SK-N-SH (cell line): ENCODE data around the gene FAM118A. TPM values are rescaled to one million over a fixed set of nuclear protein-coding genes. Genes with fewer than 3 reads are reported as not detected.

Source experiments
- CTCF ChIA-PET: fragments of 300-600, 350-600 bp; formaldehyde crosslinking; extraction: SDS; loops from one replicate; lab custom pipeline; 2021; lab: Yijun Ruan, JAX
- POLR2A ChIA-PET: fragments of 350-600 bp; sonication (Branson Sonifier 250); formaldehyde crosslinking; extraction: SDS; loops from one replicate; lab custom pipeline; 2020; ENCODE audit warnings: antibody characterized with exemption, inconsistent platforms; lab: Yijun Ruan, JAX
- DNase-seq: peaks from one replicate; pipeline ENCODE4 v3.0.0; 2012
- H2AFZ ChIP-seq: fragments of 200-600 bp; sonication (generic); 2 replicates; pipeline ENCODE4 v1.8.1; 2016; ENCODE audit warnings: antibody characterized with exemption, mild to moderate bottlenecking, low read depth
- H3F3A ChIP-seq: fragments of 200-600 bp; sonication (generic); replicated peaks from 2 replicates; pipeline ENCODE3; 2016; ENCODE audit warnings: antibody characterized with exemption, mild to moderate bottlenecking; ENCODE audit not compliant: insufficient read depth
- H3K27ac ChIP-seq, 2 experiments: fragments of 200-500 bp in 1 of 2; fragments of 200-600 bp in 1 of 2; sonication (Bioruptor generic) in 1 of 2; sonication (generic), shearing (Covaris generic) in 1 of 2; 2 replicates each; pipeline versions ENCODE4 v1.5.1 to v1.6.1; 2014 to 2016; ENCODE audit warnings: low read depth in 2 of 2, inconsistent platforms in 1 of 2, low read length in 1 of 2, mild to moderate bottlenecking in 1 of 2, mixed read lengths in 1 of 2
- H3K27me3 ChIP-seq: fragments of 200-600 bp; sonication (generic), shearing (Covaris generic); 2 replicates; pipeline ENCODE4 v1.6.1; 2016; ENCODE audit warnings: mixed run types; ENCODE audit not compliant: insufficient read depth
- H3K36me3 ChIP-seq, 2 experiments: fragments of 200-500 bp in 1 of 2; fragments of 200-600 bp in 1 of 2; sonication (Bioruptor generic) in 1 of 2; sonication (generic) in 1 of 2; replicated peaks in 1 of 2; 2 replicates each; pipeline versions ENCODE3 to v1.5.1; 2014 to 2016; ENCODE audit warnings: low read length in 1 of 2, mild to moderate bottlenecking in 1 of 2; ENCODE audit not compliant: insufficient read depth in 2 of 2, control insufficient read depth in 1 of 2
- H3K4me1 ChIP-seq, 2 experiments: fragments of 200-500 bp in 1 of 2; fragments of 200-600 bp in 1 of 2; sonication (Bioruptor generic) in 1 of 2; sonication (generic), shearing (Covaris generic) in 1 of 2; 2 replicates each; pipeline versions ENCODE4 v1.5.1 to v1.6.1; 2014 to 2016; ENCODE audit warnings: low read depth in 1 of 2, low read length in 1 of 2, mixed run types in 1 of 2; ENCODE audit not compliant: insufficient read depth in 2 of 2, control insufficient read depth in 1 of 2
- H3K4me2 ChIP-seq: fragments of 200-600 bp; sonication (generic), shearing (Covaris generic); 2 replicates; pipeline ENCODE4 v1.6.1; 2017; ENCODE audit warnings: mixed run types
- H3K4me3 ChIP-seq, 2 experiments: fragments of 200-500 bp in 1 of 2; fragments of 200-600 bp in 1 of 2; sonication (Bioruptor generic) in 1 of 2; sonication (generic), shearing (Covaris generic) in 1 of 2; 2 replicates each; pipeline versions ENCODE4 v1.5.1 to v1.8.1; 2014 to 2016; ENCODE audit warnings: low read depth in 2 of 2, inconsistent platforms in 1 of 2, low read length in 1 of 2, mild to moderate bottlenecking in 1 of 2, mixed read lengths in 1 of 2, moderate library complexity in 1 of 2
- H3K79me2 ChIP-seq: fragments of 200-600 bp; sonication (generic); 2 replicates; pipeline ENCODE4 v1.8.1; 2017; ENCODE audit warnings: mild to moderate bottlenecking; ENCODE audit not compliant: insufficient read depth
- H3K9ac ChIP-seq: fragments of 200-600 bp; sonication (generic); 2 replicates; pipeline ENCODE4 v1.6.1; 2017; ENCODE audit warnings: mixed run types
- H3K9me2 ChIP-seq: fragments of 200-600 bp; sonication (generic); 2 replicates; pipeline ENCODE4 v1.6.1; 2017; ENCODE audit warnings: mixed run types
- H3K9me3 ChIP-seq: fragments of 200-600 bp; sonication (generic); 2 replicates; pipeline ENCODE4 v1.6.1; 2017; ENCODE audit warnings: mixed run types, mild to moderate bottlenecking, moderate library complexity
- H4K20me1 ChIP-seq: fragments of 200-600 bp; sonication (generic); 2 replicates; pipeline ENCODE4 v1.6.1; 2017; ENCODE audit warnings: mild to moderate bottlenecking, mixed run types; ENCODE audit not compliant: insufficient read depth
- CTCF ChIP-seq: fragments of 200-600 bp; sonication (generic); IDR thresholded peaks from 2 replicates; pipeline ENCODE4 v1.6.1; 2017; ENCODE audit warnings: antibody characterized with exemption, mild to moderate bottlenecking, moderate library complexity
- EP300 ChIP-seq, 2 experiments: IDR thresholded peaks; 2 replicates each; pipeline versions ENCODE4 v1.4.0 to v1.6.1; 2012; ENCODE audit warnings: borderline replicate concordance in 1 of 2, low read depth in 1 of 2, low read length in 1 of 2
- EZH2phosphoT487 ChIP-seq: fragments of 200-600 bp; sonication (generic); IDR thresholded peaks from 2 replicates; pipeline ENCODE4 v1.6.1; 2017; ENCODE audit warnings: low read depth, mixed run types, mild to moderate bottlenecking, antibody characterized with exemption, moderate library complexity, borderline replicate concordance
- FOSL2 ChIP-seq: IDR thresholded peaks from 2 replicates; pipeline ENCODE4 v1.4.0; 2012; ENCODE audit warnings: low read depth, mild to moderate bottlenecking, moderate library complexity, borderline replicate concordance
- FOXJ3 ChIP-seq: sonication (generic); formaldehyde crosslinking; IDR thresholded peaks from 2 replicates; pipeline ENCODE4 v1.5.1; 2020; ENCODE audit warnings: mild to moderate bottlenecking, missing genetic modification reagents
- GABPA ChIP-seq: IDR thresholded peaks from 2 replicates; pipeline ENCODE4 v1.4.0; 2012; ENCODE audit warnings: low read depth, mild to moderate bottlenecking
- GATA2 ChIP-seq: sonication (generic); formaldehyde crosslinking; IDR thresholded peaks from 2 replicates; pipeline ENCODE4 v1.5.0; 2020; ENCODE audit warnings: mild to moderate bottlenecking, missing genetic modification reagents
- IRF3 ChIP-seq: fragments of 150-350 bp; IDR thresholded peaks from 2 replicates; pipeline ENCODE4 v1.6.1; 2016; ENCODE audit warnings: mild to moderate bottlenecking, low read depth, low read length
- JUND ChIP-seq: IDR thresholded peaks from 2 replicates; pipeline ENCODE4 v1.4.0; 2012
- MAX ChIP-seq: IDR thresholded peaks from 2 replicates; pipeline ENCODE4 v1.4.0; 2012; ENCODE audit warnings: low read depth
- MEF2A ChIP-seq: IDR thresholded peaks from 2 replicates; pipeline ENCODE4 v1.4.0; 2012; ENCODE audit warnings: low read depth, borderline replicate concordance
- MXI1 ChIP-seq: IDR thresholded peaks from 2 replicates; pipeline ENCODE4 v1.6.1; 2012; ENCODE audit warnings: mild to moderate bottlenecking, low read depth, low read length, improper control_type of control experiment
- NFIC ChIP-seq: IDR thresholded peaks from 2 replicates; pipeline ENCODE4 v1.4.0; 2012; ENCODE audit warnings: borderline replicate concordance
- PBX3 ChIP-seq: IDR thresholded peaks from 2 replicates; pipeline ENCODE4; 2012
- POLR2AphosphoS5 ChIP-seq: IDR thresholded peaks from 2 replicates; pipeline ENCODE4 v1.6.1; 2012; ENCODE audit warnings: low read depth, low read length
- RCOR1 ChIP-seq: fragments of 150-350 bp; IDR thresholded peaks from 2 replicates; pipeline ENCODE4 v1.6.1; 2017; ENCODE audit warnings: antibody characterized with exemption, low read length
- RFX5 ChIP-seq: IDR thresholded peaks from 2 replicates; pipeline ENCODE4 v1.6.1; 2012; ENCODE audit warnings: mild to moderate bottlenecking, improper control_type of control experiment, low read length
- SMC3 ChIP-seq: IDR thresholded peaks from 2 replicates; pipeline ENCODE4 v1.6.1; 2012; ENCODE audit warnings: low read depth, low read length, improper control_type of control experiment
- TEAD4 ChIP-seq: IDR thresholded peaks from 2 replicates; pipeline ENCODE4 v1.4.0; 2012; ENCODE audit warnings: mild to moderate bottlenecking, borderline replicate concordance; ENCODE audit not compliant: insufficient read depth
- YY1 ChIP-seq: IDR thresholded peaks from 2 replicates; pipeline ENCODE4 v1.4.0; 2012; ENCODE audit warnings: low read depth, mild to moderate bottlenecking
- ZBTB33 ChIP-seq: IDR thresholded peaks from 2 replicates; pipeline ENCODE4 v1.4.0; 2012; ENCODE audit warnings: low read depth, borderline replicate concordance
- WGBS: methylation state at CpG from one replicate; pipeline ENCODE4 v1.1.6; 2017; ENCODE audit warnings: low lambda C conversion rate; 5-methylcytosine and 5-hydroxymethylcytosine counted together
- polyA plus RNA-seq, 3 experiments: library from polyadenylated mRNA; depleted of rRNA; stranded (reverse); fragments of >200 nt; gene quantifications; 2 replicates each; pipeline ENCODE4 v1.2.3, GENCODE V29; 2012

Gene FAM118A
- polyA plus RNA-seq, 1 of the 3 experiments (the other 2 are of a cell fraction): 11.3 TPM

- no peak overlapping the region for H2AFZ ChIP-seq
- TF ChIP-seq SMC3: no peak
- TF ChIP-seq JUND: no peak
- TF ChIP-seq NFIC: no peak
- no peak for TF ChIP-seq FOSL2
- TF ChIP-seq EZH2phosphoT487: no peak
- TF ChIP-seq GABPA: no peak
- no peak for TF ChIP-seq FOXJ3
- TF ChIP-seq ZBTB33: no peak
- no peak for TF ChIP-seq EP300 (IDR thresholded peaks at IDR 0.05; ENCODE audit: borderline replicate concordance in 1 of 2, low read depth in 1 of 2, low read length in 1 of 2)
- no peak for TF ChIP-seq PBX3
- TF ChIP-seq MXI1: no peak
- no peak for TF ChIP-seq TEAD4
- no peak for TF ChIP-seq MAX
- TF ChIP-seq RCOR1: no peak
- no peak for TF ChIP-seq YY1
Observed at GRCh38 chr22:45291931-45292290, 17.8 kb upstream of the FAM118A start.

GRCh38 chr22:45292731-45293442 lies 16.8 kb upstream of the FAM118A start:
- CTCF ChIA-PET: no interaction called here
- Histone ChIP-seq H3K9me3 (no peaks in the 10 kb centered on the region), H3F3A (no peaks in the 10 kb centered on the region), H3K79me2 (no peaks in the 10 kb centered on the region), H3K4me1 (no peaks in the 10 kb centered on the region), H4K20me1 (no peaks in the 10 kb centered on the region), H3K27me3 (no peaks in the 10 kb centered on the region), H3K4me3 (no peak overlapping the region), H3K4me2 (no peak overlapping the region), H3K9me2 (no peaks in the 10 kb centered on the region), H2AFZ (no peak overlapping the region), H3K27ac (no peak overlapping the region), H3K9ac (no peak overlapping the region), H3K36me3 (no peaks in the 10 kb centered on the region)
- DNase-seq: no peak
- POLR2A ChIA-PET: no interaction called here
- 61% methylated on average over 10 of the region's 23 CpGs for WGBS
- no peak for TF ChIP-seq EZH2phosphoT487
- no peak for TF ChIP-seq IRF3
- no peak for TF ChIP-seq RFX5
- TF ChIP-seq MEF2A: no peak
- TF ChIP-seq GATA2: no peak
- no peak for TF ChIP-seq CTCF
- no peak for TF ChIP-seq PBX3
- no peak for TF ChIP-seq NFIC
- TF ChIP-seq POLR2AphosphoS5: no peak

More at GRCh38 chr22:45291931-45292290, 17.8 kb upstream of the FAM118A start:
- no peak for DNase-seq
- H3K9me2 ChIP-seq: no peaks in the 10 kb centered on the region
- no peak overlapping the region for H3K4me2 ChIP-seq
- H3K79me2 ChIP-seq: no peaks in the 10 kb centered on the region
- H3K27ac ChIP-seq: no peak overlapping the region
- CTCF ChIA-PET: no interaction called here
- H3K27me3 ChIP-seq: no peaks in the 10 kb centered on the region
- H3K36me3 ChIP-seq: no peaks in the 10 kb centered on the region
- H3F3A ChIP-seq: no peaks in the 10 kb centered on the region
- H3K4me3 ChIP-seq: no peak overlapping the region
- H3K9me3 ChIP-seq: no peaks in the 10 kb centered on the region
- H3K9ac ChIP-seq: no peak overlapping the region
- H4K20me1 ChIP-seq: no peaks in the 10 kb centered on the region
- POLR2A ChIA-PET: no interaction called here
- no peaks in the 10 kb centered on the region for H3K4me1 ChIP-seq
- WGBS: 80% methylated on average over 4 of the region's 9 CpGs
